HG03575 (cell line): ENCODE measurements around the gene DHX58.

Experiments
- ATAC-seq: cut with Tn5 transposase; IDR thresholded peaks from one replicate; pipeline ENCODE4 v1.9.1; 2021; ENCODE audit not compliant: unreplicated experiment, insufficient number of reproducible peaks, low FRiP score; ENCODE audit errors: extremely low read depth

DHX58 gene

GRCh38 chr17:42094375-42095069, 18.0 kb downstream of the DHX58 start:
- no peak for ATAC-seq

DNA sequence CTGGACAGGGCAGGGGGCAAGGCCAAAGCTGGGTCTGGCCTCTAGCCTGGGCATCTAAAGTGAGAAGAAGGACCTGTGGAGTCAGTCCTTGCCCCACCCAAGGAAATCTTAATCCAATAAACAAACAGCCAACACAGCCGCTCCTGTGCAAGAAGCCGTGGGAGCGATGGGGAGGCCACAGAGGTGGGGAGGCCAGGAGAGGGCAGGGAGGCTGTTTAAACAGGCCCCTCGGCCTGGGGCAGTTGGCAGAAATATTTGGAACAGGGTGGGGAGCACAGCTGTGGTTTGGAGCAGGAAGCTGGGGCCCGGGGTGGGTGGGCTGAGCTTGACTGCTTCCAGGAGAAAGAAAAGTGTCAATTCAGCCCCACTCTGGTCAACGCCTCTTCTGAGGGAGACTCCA, 19.6 kb downstream of the DHX58 start:
- ATAC-seq = no peak

- no peak for ATAC-seq
Observed at GRCh38 chr17:42090964-42091790, 21.3 kb downstream of the DHX58 start.

DNA sequence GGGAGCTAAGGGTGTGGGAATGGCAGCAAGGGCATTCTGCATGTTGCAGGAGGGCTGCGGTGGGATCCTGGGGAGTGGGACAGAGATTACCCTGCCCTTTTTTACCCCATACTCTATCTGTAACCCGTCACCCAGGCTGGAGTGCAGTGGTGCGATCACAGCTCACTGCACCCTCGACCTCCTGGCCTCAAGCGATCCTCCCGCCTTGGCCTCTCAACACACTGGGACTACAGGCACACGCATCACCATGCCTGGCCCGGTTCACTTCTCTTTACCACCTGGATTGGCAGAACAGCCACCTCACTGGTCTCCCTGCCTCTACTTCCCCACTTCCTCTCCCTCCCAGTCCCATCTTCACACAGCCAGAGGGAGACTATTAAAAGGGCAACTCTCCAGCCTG, 23.8 kb downstream of the DHX58 start:
- ATAC-seq = no peak

GRCh38 chr17:42087736-42088705, 24.5 kb downstream of the DHX58 start:
- ATAC-seq = no peak

DNA sequence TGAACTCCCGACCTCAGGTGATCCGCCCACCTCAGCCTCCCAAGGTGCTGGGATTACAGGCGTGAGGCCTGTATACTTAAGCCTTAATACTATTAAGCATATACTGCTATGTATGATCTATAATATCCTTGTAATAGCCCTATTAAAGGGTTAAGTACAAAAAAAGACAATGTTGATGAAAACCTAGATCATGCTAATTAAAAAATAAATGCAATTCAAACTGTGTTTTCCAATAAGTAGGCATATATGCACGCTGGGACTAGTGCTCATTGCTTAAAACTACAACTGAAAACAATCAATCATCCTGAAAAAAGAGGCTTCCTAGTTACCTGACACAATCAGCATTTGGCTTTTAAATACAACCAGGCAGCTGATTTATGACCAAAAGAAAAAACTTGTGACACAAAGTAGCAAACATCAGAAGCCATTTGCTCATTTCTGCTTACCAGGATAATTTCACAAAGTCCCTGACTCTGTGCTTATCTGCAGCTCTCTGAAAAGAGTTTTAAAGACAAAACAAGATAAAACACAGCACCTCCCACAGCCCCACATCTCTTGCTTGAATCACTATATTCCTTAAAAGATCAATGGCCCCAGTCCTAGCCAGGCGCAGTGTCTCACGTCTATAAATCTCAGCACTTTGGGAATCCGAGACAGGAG, 25.3 kb downstream of the DHX58 start:
- ATAC-seq = no peak

DNA sequence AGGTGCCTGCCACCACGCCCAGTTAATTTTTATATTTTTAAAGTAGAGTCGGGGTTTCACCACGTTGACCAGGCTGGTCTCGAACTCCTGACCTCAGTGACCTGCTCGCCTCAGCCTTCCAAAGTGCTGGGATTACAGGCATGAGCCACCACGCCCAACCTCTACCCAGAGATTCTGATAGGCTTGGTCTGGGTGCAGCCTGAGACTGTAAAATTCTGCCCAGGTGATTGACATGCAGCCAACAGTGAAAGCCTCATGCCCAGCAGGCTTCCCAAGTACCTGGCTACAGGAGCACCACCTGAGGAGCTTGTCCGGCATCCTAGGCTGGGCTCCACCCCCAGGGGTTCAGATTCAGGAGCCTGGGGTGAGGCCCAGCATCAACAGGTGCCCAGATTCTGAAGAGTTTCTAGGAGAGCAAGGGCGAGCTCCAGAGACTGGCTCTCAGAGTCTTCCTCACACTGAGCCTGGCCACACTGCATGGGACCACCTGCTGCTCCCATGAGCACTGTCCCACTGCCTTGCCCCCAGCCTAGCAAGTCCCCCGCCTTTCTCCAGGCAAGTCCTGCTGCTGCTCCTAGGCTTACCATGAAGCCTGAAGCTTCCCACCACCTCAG, 30.9 kb downstream of the DHX58 start:
- no peak for ATAC-seq

DNA sequence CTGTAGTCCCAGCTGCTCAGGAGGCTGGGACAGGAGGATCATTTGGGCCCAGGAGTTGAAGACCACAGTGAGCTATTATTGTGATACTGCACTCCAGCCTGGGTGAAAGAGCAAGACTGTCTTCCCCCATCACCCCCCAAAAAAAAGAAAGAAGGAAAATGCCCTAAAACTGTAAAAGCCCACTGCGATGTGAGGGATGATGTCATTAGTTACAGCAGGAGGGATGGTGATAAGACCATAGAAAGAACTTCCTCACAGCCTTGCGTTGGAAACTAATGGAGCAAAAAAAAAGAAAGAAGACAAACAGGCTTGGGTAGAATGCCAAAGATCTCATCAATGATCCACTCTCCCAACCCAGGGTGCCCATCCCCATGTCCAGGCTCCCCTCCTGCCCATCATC, 33.0 kb downstream of the DHX58 start:
- ATAC-seq = no peak

DNA sequence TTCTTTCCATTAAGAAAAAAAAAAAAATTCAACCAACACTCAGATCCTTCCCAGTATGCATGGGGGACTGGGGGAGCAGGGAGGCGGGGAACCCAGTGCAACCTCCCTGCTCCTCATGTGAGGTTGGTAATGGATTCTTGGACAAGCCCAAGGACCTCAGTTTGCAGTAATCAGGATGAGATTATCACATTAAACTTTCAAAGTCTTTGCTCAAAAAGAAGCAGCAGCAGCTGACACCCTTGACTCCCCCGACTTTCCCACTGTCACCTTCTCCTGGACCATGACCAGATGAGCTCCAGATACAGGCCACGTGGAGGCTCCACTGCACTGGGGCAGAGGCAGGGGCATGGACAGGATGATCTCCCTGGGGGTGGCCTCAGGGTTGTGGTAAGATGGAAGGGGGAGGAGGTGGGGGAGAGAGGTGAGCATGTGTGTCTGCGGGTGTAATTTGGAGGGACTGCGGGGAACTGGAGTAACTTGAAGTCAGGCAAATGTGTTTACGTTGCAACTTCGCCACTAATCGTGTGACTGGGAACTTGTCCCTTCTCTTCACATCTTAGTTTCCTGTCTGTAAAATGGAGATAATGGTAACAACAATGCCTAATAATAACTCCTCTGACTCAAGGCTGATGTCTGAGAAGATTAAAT, 34.0 kb downstream of the DHX58 start:
- no peak for ATAC-seq

DNA sequence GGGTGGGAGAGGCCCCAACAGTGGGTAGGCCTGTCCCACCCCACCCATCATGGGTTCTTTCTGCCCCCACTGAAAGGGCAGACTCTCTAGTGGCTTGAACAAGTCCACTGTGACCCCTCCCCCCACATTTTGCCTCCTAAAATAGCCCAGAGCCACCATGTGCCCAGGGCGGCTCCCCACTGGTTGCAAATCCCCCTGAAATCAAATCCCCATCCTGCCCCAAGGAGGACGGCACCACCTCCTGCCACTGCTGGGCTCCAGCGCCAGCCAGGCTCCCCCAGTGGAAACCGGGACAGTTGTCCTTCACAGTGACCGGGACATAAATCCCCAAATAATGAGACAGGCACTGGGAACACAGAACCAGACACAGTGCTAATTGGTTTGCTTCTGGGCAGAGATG, 34.8 kb downstream of the DHX58 start:
- ATAC-seq = no peak

GRCh38 chr17:42076797-42077559, 35.5 kb downstream of the DHX58 start:
- no peak for ATAC-seq

- no peak for ATAC-seq
Observed at GRCh38 chr17:42075789-42076188, 36.7 kb downstream of the DHX58 start.

- no peak for ATAC-seq
Observed at GRCh38 chr17:42072323-42073187, 40.0 kb downstream of the DHX58 start.

DNA sequence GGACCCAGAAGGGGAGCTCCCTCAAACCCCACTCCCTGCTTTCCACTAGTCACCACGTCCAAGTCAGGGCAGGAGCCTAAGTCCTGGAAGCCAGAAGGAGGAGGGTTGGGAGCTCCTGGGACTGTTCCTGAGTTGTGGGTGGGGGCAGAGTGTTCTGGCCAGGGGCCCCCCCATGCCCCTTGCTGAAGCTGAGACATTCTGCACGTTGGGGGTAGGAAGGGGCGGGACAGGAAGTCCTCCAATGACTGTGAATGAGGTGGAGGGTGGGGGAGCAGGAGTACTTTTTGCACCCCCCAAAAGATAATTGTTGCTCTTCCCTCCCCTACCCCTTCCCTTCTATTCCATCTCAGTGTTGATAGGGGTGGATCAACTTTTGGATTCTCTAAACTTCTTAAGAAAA, 40.7 kb downstream of the DHX58 start:
- no peak for ATAC-seq

DNA sequence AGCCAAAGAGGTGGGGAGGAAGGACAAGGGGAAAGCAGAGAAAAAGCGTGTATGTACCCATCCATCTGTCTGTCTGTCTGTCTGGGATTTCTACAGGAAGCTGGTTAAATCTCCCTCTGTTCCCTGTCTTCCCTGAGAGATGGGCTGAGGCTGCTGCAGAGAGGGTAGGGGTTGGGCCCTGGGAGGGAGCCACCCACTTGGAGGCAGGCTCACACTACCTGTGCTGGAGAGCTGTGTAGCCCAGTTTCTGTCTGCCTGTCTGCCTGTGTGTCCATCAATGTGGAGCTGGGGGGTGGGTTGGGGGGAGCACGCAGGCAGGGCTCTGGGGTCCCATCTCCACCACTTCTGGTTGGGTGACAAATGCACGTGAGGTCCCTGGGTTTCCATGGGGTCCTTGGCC, 43.5 kb downstream of the DHX58 start:
- no peak for ATAC-seq

DNA sequence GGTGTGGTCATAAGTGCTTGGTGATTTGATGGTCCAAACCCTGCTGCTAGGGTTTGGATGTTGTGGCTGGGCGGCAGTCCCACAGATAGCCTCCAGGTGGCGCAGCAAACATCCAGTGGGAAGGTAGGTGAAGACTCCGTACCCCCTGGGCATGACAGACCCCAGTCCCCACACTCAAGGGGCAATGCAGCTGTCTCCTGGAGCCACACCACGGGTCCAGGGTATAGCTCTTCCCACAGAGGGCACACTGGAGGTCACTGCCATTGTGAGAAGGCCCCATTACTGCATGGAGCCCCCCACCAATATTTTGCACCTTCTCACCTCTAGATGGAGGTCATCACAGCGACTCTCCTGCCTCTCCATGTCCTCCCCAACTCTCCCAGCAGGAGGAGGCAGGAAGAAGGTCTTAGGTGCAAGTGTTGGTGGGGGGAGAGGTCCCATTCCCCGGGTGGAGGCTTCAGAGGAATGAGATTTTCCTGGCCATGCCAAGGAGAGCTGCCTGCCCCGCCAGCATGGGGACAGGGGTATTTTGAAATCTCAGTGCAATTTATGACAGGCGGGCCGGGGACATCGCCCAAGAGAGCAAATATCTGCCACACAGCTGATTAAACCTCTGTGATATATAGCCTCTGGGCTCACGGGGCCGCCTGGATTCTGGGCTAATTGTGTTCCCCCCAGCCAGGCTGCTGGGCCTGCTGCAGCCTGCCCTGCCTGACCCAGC, 45.0 kb downstream of the DHX58 start:
- no peak for ATAC-seq
